ENCODE measurements around the gene TNPO3.
"Not testable (repeated sequence)": the region's sequence is repeated elsewhere in the genome, so short reads cannot be mapped to it uniquely, and the experiment has no call there.

Gene TNPO3

GRCh38 chr7:129013048-129013724, 41.7 kb downstream of the TNPO3 start:
- no peak for DNase-seq

GRCh38 chr7:129012641-129013040, 42.3 kb downstream of the TNPO3 start:
- DNase-seq = no peak

GRCh38 chr7:129010075-129010474, 44.8 kb downstream of the TNPO3 start:
- no peak for DNase-seq

- DNase-seq = no peak
These were observed 45.5 kb downstream of the TNPO3 start for GRCh38 chr7:129009437-129009836.

GRCh38 chr7:129008645-129009414, 46.1 kb downstream of the TNPO3 start:
- DNase-seq = no peak

- DNase-seq = no peak
These were observed 47.3 kb downstream of the TNPO3 start for GRCh38 chr7:129007572-129007971.

GRCh38 chr7:129006636-129007414, 48.1 kb downstream of the TNPO3 start:
- DNase-seq = no peak

- no peak for DNase-seq
These were observed 49.7 kb downstream of the TNPO3 start for GRCh38 chr7:129005186-129005585.

- DNase-seq = no peak
These were observed 57.7 kb downstream of the TNPO3 start for GRCh38 chr7:128997181-128997580.

GRCh38 chr7:128994560-128994959, 60.4 kb downstream of the TNPO3 start:
- DNase-seq = not testable (repeated sequence)

GRCh38 chr7:128993419-128993818, 61.5 kb downstream of the TNPO3 start:
- no peak for DNase-seq

GRCh38 chr7:128989961-128990360, 65.0 kb downstream of the TNPO3 start:
- no peak for DNase-seq

GRCh38 chr7:128988372-128988771, 66.5 kb downstream of the TNPO3 start:
- DNase-seq = no peak

GRCh38 chr7:128986609-128987008, 68.3 kb downstream of the TNPO3 start:
- no peak for DNase-seq

GRCh38 chr7:128985660-128986059, 69.3 kb downstream of the TNPO3 start:
- no peak for DNase-seq

- no peak for DNase-seq
These were observed 72.8 kb downstream of the TNPO3 start for GRCh38 chr7:128982105-128982504.

- no peak for DNase-seq
These were observed 80.5 kb downstream of the TNPO3 start for GRCh38 chr7:128974241-128974934.

GRCh38 chr7:128968624-128969023, 86.3 kb downstream of the TNPO3 start:
- DNase-seq = no peak

GRCh38 chr7:128963327-128963757, 91.6 kb downstream of the TNPO3 start:
- DNase-seq = no peak

GRCh38 chr7:128962899-128963298, 92.0 kb downstream of the TNPO3 start:
- DNase-seq = no peak

- no peak for DNase-seq
These were observed 93.8 kb downstream of the TNPO3 start for GRCh38 chr7:128961030-128961659.

- DNase-seq = no peak
These were observed 95.6 kb downstream of the TNPO3 start for GRCh38 chr7:128959296-128959695.

GRCh38 chr7:128955981-128956380, 98.9 kb downstream of the TNPO3 start:
- no peak for DNase-seq
